ENCODE measurements around the gene KRT222.
A peak's percentile ranks its signal among the peaks of the same experiment; 100 is the strongest.

The KRT222 gene

DNA sequence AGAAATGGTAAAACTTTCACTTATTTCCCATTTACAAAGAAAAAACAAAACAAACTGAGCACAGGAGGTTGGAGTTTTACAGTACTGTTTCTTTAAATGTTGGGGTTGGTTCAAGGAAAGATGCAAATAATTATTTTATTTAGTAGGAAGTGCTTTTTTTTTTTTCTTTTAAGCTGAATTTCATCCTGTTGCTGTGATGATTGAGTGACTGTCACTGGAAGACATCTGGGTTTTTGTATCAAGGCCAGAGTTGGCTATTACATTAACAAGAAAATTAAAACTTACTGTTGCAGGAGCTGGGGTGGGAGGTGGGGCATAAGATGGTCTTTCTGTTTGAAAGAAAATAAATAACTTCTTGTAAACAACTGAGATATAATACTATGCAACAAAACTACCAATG lies 19.7 kb downstream of the KRT222 start:
- no peaks in the 10 kb centered on the region for H3K27me3 Mint-ChIP-seq
- peak overlapping the region; percentile 46 for H3K4me3 Mint-ChIP-seq
- H3K9me3 Mint-ChIP-seq = no peaks in the 10 kb centered on the region
- no peak for DNase-seq
- H3K4me1 Mint-ChIP-seq (ENCODE audit: low read depth) = peaks cover 68% of the 10 kb centered on the region
- H3K36me3 Mint-ChIP-seq (ENCODE audit: low read depth) = peaks cover 79% of the 10 kb centered on the region
- H3K27ac Mint-ChIP-seq = peak overlapping the region; percentile 67

DNA sequence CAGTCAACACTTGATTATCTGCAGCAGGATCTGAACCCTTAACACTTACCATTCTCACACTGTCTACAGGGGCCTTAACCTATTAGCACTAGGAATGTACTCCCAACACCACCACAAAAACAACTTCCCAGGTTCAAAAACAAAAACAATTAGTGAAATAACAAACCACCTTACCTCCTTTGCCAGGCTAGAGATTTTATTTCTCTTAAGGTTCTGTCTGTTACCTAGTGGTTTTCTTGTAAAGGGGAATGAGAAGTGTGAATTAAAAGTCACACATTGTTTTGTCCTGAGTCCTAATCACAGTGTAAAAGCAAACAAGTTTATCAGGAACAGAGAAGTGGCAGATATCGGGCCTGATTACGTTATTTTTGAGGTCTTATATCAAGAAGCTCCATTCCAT lies 27.0 kb downstream of the KRT222 start:
- H3K4me3 Mint-ChIP-seq = no peak overlapping the region
- peak overlapping the region; percentile 63 for H3K27ac Mint-ChIP-seq
- H3K36me3 Mint-ChIP-seq (ENCODE audit: low read depth) = peaks cover 98% of the 10 kb centered on the region

DNA sequence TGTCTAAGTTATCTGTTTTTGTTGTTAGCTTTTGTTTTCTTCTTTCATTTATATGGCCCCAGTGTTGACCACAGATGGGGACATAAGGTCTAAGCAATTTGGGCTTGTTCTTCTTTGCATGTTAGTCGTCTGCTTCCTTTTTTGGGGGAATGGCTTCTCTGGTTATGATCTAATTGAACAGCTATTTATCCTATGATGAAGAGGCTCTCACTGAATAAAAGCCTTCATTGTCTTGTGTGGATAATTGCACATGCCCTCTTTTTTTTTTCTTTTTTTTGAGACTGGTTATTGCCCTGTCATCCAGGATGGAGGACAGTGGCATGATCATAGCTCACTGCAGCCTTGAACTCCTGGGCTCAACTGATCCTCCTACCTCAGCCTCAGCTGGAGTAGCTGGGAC lies 31.1 kb downstream of the KRT222 start:
- Mint-ChIP-seq H3K27ac (peak overlapping the region; percentile 74), H3K27me3 (no peaks in the 10 kb centered on the region), H3K9me3 (no peaks in the 10 kb centered on the region), H3K4me3 (no peak overlapping the region), H3K4me1 (ENCODE audit: low read depth) (peaks cover 26% of the 10 kb centered on the region), H3K36me3 (ENCODE audit: low read depth) (peaks cover 99% of the 10 kb centered on the region)
- DNase-seq = no peak

More for the DNA sequence above, 27.0 kb downstream of the KRT222 start:
- Mint-ChIP-seq H3K4me1 (ENCODE audit: low read depth) (peaks cover 42% of the 10 kb centered on the region), H3K9me3 (no peaks in the 10 kb centered on the region), H3K27me3 (no peaks in the 10 kb centered on the region)
- DNase-seq = no peak

DNA sequence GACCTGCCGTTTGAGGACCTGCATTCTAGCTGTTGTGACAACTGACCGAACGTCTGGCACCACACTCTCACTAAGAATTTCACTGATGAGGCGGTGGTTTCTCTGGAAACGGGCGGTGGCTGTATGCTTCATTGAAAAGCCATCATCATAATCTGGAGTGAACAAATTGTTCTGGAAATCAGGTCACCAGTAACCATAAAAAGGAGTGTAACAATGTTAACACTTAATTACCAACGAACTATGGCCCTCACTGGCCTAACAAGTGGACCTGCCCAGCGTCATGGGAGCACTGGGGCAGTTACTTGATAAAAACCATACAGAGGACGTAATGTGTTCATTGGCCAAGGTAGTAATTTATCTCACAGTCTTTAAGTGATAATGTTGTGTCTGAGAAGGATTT lies 32.8 kb downstream of the KRT222 start:
- H3K27me3 Mint-ChIP-seq = no peaks in the 10 kb centered on the region
- no peak for DNase-seq
- no peak overlapping the region for H3K4me3 Mint-ChIP-seq
- H3K27ac Mint-ChIP-seq = peak overlapping the region; percentile 70
- peaks cover 23% of the 10 kb centered on the region for H3K4me1 Mint-ChIP-seq (ENCODE audit: low read depth)
- H3K9me3 Mint-ChIP-seq = no peaks in the 10 kb centered on the region
- peaks cover 99% of the 10 kb centered on the region for H3K36me3 Mint-ChIP-seq (ENCODE audit: low read depth)

DNA sequence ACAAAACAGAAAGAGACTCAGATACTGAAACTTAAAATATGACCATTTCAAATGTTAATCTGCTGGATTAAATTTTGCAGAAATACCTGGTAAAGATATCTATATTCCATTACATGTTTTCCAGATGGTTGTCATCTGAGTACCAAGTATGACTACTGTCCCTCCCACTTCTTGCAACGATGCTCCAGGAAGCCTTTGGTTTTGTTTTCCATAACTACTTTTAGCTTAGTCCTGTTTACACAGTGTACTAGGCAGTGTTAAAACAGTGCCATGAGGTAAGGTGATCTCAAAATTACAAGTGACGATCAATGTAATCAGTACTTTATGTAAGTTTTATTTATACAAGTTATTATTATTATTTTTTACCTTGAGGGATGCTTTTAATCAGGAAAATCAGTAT lies 35.1 kb downstream of the KRT222 start:
- no peaks in the 10 kb centered on the region for H3K27me3 Mint-ChIP-seq
- H3K9me3 Mint-ChIP-seq = no peaks in the 10 kb centered on the region
- peak overlapping the region; percentile 81 for H3K27ac Mint-ChIP-seq
- no peak overlapping the region for H3K4me3 Mint-ChIP-seq
- H3K4me1 Mint-ChIP-seq (ENCODE audit: low read depth) = peaks cover 33% of the 10 kb centered on the region
- peaks cover 90% of the 10 kb centered on the region for H3K36me3 Mint-ChIP-seq (ENCODE audit: low read depth)
- no peak for DNase-seq

DNA sequence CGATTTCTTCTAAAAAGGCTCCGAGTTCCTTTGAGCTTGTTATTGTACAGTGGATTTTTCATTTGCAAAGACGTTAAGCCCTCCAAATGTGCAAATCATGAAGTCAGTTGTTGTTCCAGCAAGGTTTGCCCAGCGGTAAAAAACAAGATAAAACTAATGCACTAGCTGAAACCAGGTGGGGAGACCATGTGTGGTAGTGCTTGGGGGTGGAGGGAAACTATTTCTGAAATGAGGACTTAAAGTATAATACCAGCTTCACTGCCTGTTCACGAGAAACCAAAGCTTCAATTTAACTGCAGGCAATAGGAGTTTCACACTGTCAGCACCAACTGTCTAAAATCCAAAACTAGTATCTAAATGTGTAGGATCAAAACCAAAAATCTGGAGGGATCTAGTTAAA lies 39.7 kb downstream of the KRT222 start:
- Mint-ChIP-seq H3K27me3 (no peaks in the 10 kb centered on the region), H3K36me3 (ENCODE audit: low read depth) (peaks cover 45% of the 10 kb centered on the region), H3K27ac (peak overlapping the region; percentile 33), H3K4me3 (no peak overlapping the region), H3K9me3 (no peaks in the 10 kb centered on the region), H3K4me1 (ENCODE audit: low read depth) (peaks cover 69% of the 10 kb centered on the region)
- DNase-seq = no peak

DNA sequence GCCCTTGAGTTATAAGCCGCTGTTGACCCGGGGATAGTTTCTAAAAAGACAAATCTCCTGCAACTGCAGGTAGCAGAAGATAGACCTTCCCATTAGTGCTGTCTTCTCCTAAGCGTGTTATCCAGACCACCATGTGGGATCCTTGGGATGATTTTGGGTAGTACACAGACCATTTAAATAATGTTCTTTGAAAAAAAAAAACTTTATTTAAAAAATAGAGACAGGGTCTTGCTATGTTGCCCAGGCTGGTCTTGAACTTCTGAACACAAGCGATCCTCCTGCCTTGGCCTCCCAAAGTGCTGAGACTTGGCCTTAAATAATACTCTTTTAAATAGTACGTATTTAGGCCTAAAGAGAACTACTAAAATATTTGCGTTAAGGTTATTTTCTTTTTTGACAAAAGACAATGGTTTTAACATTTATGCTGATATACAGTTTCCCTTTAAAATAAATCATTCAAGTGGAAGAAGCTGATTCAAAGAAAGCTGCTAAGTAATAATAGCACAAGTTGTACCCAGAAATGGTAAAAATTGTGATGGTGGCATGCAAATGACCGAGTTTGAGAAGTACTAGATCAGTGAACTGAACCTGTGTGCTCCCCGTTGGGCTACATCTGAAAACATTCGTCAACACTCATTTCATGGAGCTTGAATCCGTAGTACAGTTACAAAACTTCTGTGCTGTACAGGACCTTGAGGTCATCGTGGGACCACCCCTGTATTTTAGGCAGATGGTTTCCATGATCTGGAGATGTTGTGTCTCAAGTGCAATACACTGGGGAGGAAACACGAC lies 41.4 kb downstream of the KRT222 start:
- Mint-ChIP-seq H3K9me3 (no peaks in the 10 kb centered on the region), H3K27me3 (no peaks in the 10 kb centered on the region), H3K4me1 (ENCODE audit: low read depth) (peaks cover 73% of the 10 kb centered on the region), H3K27ac (no peak overlapping the region), H3K36me3 (ENCODE audit: low read depth) (peaks cover 28% of the 10 kb centered on the region), H3K4me3 (no peak overlapping the region)
- DNase-seq = no peak

DNA sequence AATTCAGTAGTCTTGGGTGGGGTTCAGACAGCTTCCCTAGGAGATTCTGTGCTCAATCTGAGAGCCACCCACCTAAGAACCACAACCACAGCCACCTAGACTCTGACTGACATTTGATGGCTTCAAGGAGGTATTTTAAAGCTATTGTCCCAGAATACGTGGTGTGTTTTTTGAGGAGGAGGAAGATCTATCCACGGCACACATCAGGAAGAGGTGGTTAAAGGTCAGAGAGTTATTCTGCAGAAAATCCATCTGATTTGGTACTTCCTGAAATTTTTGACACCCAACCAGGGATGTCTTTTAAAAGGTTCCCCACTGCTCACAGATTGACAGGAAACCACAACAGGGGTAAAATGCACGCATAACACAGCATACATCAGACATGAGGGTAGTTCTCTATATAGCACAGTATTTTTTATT lies 42.5 kb downstream of the KRT222 start:
- Mint-ChIP-seq H3K4me1 (ENCODE audit: low read depth) (peaks cover 74% of the 10 kb centered on the region), H3K9me3 (no peaks in the 10 kb centered on the region), H3K27me3 (no peaks in the 10 kb centered on the region), H3K36me3 (ENCODE audit: low read depth) (peaks cover 17% of the 10 kb centered on the region), H3K27ac (peak overlapping the region; percentile 81), H3K4me3 (peak overlapping the region; percentile 34)
- no peak for DNase-seq

DNA sequence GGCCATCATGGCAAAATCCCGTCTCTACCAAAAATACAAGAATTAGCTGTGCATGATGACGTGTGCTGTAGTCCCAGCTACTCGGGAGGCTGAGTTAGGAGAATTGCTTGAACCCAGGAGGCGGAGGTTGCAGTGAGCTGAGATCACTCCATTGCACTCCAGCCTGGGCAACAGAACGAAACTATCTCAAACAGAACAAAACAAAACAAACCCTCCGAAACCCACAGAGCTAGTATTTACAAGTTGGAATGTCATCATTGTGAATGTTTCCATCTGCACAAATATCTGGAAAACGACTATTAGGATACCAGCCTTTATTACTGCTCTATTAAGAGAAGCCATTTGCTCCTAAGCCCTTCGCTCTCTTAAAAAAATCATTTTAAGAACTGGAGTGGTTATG lies 43.4 kb downstream of the KRT222 start:
- Mint-ChIP-seq H3K27me3 (no peaks in the 10 kb centered on the region), H3K9me3 (no peaks in the 10 kb centered on the region), H3K4me1 (ENCODE audit: low read depth) (peaks cover 81% of the 10 kb centered on the region), H3K4me3 (no peak overlapping the region), H3K27ac (peak overlapping the region; percentile 22), H3K36me3 (ENCODE audit: low read depth) (peaks cover 8% of the 10 kb centered on the region)
- DNase-seq = no peak

DNA sequence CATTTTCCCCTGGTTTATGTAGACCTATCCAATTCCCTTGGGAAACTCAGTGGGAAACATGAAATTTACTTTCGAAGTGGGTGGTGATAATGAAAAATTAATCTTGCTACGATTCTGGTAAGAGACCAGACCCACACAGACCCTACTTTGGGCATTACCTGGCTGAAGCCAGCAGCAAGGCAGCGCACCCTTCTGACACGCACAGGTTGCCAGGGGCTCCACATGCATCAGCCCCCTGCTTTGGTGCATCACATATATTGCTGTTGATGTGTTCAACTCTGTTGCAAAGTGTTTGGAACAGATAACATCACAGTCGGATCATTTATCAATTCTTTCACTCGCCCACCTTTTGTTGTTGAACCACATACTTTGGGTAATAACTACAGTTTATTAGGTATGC lies 44.0 kb downstream of the KRT222 start:
- Mint-ChIP-seq H3K27ac (peak overlapping the region; percentile 37), H3K36me3 (ENCODE audit: low read depth) (peaks cover 4% of the 10 kb centered on the region), H3K4me3 (no peak overlapping the region), H3K9me3 (no peaks in the 10 kb centered on the region), H3K4me1 (ENCODE audit: low read depth) (peaks cover 86% of the 10 kb centered on the region), H3K27me3 (no peaks in the 10 kb centered on the region)
- DNase-seq = no peak

DNA sequence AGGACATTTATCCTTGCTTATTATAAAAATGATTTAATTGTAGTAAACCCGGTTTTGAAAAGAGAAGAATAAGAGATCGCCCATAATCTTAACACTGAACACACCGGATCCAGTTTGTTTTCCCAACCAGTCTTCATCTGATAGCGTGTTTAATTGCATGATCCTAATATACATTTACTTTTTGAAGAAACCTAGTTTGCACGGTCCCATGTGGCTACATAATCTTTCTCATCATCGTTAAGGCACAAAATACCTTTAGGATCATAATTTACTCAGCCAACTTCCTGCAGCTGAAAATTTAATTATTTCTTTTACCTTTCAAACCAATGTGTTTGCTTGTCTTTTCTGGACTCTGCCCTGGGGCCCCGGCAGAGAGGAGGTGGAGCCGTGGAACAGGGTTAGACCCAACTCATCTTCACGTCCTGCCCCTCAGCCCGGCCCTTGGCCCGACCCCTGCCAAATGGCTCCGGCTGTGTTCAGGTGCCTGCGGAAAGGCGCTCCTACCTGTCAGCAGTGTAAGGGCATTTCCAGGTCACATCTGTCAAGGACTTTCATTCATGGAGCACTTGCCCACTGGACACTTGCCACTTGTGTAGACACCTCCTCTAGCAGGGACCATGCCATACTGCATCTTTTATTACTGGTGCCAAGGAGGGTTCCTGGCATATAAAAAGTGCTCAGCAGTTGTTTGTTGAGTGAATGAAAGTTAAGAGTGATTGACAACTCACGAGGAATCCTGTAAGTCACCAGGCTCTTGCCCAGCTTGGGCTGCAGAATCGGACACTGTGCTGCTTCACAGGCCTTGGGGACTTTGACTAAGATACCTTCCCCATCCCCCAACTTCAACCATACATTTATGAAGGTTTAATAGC lies 46.0 kb downstream of the KRT222 start:
- peaks cover 87% of the 10 kb centered on the region for H3K4me1 Mint-ChIP-seq (ENCODE audit: low read depth)
- peak overlapping the region; percentile 89 for H3K27ac Mint-ChIP-seq
- H3K36me3 Mint-ChIP-seq (ENCODE audit: low read depth) = no peaks in the 10 kb centered on the region
- DNase-seq = no peak
- H3K9me3 Mint-ChIP-seq = no peaks in the 10 kb centered on the region
- peak overlapping the region; percentile 69 for H3K4me3 Mint-ChIP-seq
- H3K27me3 Mint-ChIP-seq = no peaks in the 10 kb centered on the region

DNA sequence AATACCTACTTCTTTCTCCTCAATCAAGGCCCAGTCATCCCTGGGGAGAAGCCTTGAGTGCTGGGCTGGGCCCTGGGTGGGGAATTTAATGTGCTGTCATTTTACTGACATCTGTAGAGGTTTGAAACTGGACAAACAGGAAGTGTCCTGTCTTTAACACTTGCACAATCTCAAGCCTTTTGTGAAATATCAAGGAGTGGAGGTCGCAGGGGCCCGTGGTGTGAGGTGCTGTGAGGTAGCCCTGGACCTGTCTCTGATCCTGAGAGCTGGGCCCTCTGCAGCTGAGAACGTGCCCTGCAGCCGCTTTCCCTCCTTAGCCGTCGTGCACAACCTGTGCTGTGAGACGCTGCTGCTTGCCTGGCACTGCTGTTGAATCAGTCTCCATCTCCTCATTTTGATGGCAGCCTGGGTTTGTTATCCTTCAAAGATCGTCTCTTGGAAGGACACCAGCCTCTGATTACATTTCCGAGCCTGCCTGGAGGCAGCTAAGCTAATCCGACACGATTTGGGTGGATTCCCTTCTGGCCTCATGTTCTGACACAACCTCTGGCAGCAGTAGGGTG lies 47.2 kb downstream of the KRT222 start:
- no peak for DNase-seq
- no peak overlapping the region for H3K4me3 Mint-ChIP-seq
- no peaks in the 10 kb centered on the region for H3K9me3 Mint-ChIP-seq
- peaks cover 89% of the 10 kb centered on the region for H3K4me1 Mint-ChIP-seq (ENCODE audit: low read depth)
- H3K27ac Mint-ChIP-seq = no peak overlapping the region
- no peaks in the 10 kb centered on the region for H3K27me3 Mint-ChIP-seq
- H3K36me3 Mint-ChIP-seq (ENCODE audit: low read depth) = no peaks in the 10 kb centered on the region

DNA sequence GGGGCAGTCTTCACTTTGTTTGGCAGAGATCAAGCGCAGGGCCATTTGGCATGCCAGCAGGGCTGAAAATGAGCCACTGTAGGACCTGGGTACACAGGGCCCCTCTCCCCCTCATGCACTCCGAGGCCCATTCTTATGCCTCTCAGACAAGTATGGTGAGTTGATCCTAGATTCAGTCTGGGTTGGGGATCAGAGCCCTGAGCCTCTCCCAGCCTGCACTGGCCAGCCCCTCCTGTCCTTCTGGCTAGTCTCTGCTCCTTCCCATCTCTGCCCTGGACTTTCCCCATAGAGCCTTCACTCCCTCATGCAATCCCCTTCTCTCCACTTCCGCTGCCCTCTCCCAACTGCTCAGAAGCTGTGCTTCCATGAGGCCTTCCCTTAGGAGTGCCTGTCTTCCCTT lies 48.4 kb downstream of the KRT222 start:
- H3K27ac Mint-ChIP-seq = peak overlapping the region; percentile 92
- DNase-seq = no peak
- no peaks in the 10 kb centered on the region for H3K9me3 Mint-ChIP-seq
- H3K4me1 Mint-ChIP-seq (ENCODE audit: low read depth) = peaks cover 88% of the 10 kb centered on the region
- H3K4me3 Mint-ChIP-seq = no peak overlapping the region
- H3K27me3 Mint-ChIP-seq = no peaks in the 10 kb centered on the region
- H3K36me3 Mint-ChIP-seq (ENCODE audit: low read depth) = no peaks in the 10 kb centered on the region

DNA sequence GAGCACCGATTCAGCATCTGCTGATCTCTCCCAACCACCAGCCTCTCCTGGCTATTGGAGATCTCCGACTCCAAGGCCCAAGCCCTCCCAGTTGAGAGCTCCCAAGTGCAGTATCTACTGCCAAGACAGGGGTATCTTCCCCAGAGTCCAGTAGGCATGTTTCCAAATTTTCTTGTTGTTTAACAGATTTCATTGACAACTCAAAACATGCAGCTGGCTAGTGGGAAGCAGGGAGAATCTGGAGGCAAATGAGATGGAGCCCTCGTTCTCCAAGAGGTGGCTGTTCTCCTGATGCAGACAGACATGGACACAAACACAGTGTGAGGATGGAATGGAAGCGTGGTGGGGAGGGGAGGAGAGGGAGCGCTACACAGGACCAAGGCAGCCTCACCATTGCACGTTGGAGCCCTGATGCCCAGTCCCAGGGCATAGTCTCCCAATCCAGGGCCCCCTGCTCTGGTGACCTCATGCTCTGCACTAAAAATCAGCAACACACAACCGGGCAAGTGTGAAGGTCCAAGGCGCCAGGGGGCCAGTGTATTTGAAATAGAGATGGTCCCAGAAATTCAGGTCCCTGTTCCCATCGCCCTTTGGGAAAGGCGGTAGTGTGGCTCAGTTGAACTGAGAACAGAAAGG lies 49.0 kb downstream of the KRT222 start:
- Mint-ChIP-seq H3K9me3 (no peaks in the 10 kb centered on the region), H3K27me3 (no peaks in the 10 kb centered on the region), H3K27ac (peak overlapping the region; percentile 92), H3K36me3 (ENCODE audit: low read depth) (no peaks in the 10 kb centered on the region), H3K4me1 (ENCODE audit: low read depth) (peaks cover 88% of the 10 kb centered on the region), H3K4me3 (no peak overlapping the region)
- DNase-seq = no peak

Data from activated T-cell treated with anti-CD3 and anti-CD28 coated beads, Interleukin-2, amount 50 U/mL, for 24 hours (primary cell).